GM18907 (cell line): Measurements from ENCODE around the gene KCTD3.

Experiments used
- ATAC-seq: cut with Tn5 transposase; IDR thresholded peaks from one replicate; pipeline ENCODE4 v1.9.1; 2021; ENCODE audit warnings: mild to moderate bottlenecking, moderate library complexity; ENCODE audit not compliant: unreplicated experiment

Gene KCTD3

DNA sequence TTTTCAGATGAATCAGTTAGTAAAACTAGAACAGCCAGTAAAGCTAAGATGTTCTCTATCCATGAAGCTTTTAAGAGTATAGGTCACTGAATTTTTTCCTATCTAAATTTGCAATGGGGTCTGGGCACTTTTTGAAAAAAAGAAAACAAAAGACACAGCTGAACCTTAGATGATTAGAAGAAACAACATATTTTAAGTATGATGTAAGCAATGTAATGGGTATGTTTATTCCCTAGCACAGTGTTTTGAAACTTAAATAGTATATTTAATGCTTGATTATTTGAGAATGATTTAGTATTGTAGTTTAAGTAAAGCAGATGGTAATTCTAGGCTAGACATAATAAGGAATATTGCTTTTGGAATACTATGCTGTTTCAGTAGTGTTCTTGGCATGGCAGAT lies 36.2 kb downstream of the KCTD3 start:
- ATAC-seq: no peak

DNA sequence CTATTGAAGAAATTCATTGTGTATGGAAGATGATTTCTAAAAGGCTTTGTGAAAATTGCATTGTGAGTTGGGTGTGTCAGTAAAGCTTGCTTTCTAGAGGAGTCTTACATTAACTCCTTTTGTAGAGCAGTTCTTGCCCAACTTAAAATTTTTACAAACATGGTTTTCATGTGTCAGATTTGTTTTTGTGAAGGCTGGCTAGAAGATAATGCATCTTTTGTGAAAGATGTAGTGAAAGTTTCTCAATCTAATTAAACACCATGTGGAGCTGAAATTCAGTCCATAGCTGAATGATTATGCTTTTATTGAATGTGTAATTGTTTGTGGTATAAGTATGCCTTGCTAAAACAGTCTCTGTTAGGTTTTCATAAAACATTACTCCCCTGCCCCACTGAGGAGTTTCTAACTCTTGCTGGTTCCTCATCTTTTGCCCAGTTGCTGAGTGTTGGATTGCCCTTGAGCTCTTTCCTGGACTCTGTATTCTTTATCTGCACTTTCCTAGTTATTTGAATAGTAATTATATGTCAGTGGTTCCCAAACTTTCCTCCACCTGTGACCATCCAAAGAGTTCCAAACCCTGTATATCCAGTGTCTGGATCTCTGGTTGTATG lies 38.0 kb downstream of the KCTD3 start:
- no peak for ATAC-seq

DNA sequence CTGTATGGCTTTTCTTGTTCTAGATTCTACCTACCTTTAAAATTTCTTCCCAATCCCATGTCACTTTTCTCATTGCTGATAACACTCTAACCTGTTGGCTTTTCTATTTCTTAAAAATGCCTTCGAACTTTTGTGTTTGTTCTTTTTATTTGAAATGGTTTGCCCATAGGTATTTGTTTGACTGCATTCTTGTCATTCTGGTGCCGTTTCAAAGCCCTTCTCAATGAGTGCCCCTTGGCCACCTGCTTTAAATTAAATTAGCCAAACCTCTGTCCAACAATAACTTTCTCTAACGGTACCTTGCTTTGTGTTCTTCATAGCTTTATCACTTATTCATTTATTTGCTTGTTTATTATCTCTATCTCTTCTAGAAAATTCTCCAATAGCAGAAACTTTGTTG lies 38.9 kb downstream of the KCTD3 start:
- no peak for ATAC-seq

DNA sequence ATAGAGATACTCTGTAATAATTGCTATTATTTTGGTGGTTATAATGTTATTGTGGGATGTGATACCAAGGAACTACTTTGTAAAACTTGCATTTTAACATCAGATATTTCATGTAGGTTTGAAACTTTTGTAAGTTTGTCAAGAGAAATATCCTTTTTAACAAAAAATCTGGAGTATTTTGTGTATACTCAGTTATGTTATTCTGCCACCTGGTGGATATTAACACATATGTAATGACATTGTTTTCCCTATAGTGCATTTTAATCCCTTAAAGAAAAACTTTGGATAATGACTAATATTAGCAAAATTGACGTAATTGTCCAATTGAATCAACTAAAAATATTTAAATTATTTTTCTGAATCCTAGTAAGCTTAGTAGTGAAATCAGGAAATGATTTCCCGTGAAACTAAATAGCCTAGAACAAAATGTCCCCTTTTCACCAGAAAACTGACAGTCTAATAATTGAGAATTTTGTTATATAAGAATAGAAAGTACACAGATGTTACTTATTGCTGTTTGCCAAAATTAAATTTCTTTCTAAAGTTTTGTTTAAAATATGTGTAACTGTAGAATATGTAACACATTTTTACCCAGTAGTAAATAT lies 39.6 kb downstream of the KCTD3 start:
- ATAC-seq: no peak

DNA sequence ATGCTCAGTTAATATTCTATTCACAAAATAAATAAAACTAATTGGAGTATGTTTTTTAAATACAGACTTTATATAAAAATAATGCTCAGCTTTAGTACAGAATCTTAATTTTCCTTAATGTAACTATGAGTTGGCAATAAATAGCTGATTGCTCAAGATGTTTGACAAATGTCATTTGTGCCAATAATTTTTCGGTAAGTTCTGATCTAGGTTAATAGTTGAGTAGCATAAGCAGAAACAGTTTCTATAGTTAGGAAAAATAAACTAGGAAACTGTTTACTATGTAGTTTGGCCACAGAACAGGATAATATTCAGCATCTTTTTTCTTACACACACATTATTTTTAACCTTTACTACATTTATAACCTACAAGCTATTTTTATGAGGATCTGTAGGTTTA lies 40.3 kb downstream of the KCTD3 start:
- no peak for ATAC-seq

DNA sequence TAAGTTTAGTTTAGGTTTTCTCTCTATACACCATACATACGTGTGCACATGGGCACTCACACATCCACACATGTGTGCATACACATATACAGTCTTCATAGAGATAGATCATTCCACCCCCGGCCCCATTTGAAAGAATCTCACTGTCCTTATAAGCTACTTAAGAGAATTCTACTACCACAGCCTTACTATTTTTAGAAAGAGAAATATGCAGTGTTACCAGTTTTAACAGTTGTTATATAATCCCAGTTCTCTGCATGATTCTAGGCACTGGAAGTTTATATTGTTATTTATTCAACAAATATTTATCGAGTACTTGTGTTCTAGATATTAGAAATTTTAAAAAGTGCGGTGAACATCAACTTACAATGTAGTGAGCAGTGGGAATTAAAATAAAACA lies 41.5 kb downstream of the KCTD3 start:
- ATAC-seq: no peak

DNA sequence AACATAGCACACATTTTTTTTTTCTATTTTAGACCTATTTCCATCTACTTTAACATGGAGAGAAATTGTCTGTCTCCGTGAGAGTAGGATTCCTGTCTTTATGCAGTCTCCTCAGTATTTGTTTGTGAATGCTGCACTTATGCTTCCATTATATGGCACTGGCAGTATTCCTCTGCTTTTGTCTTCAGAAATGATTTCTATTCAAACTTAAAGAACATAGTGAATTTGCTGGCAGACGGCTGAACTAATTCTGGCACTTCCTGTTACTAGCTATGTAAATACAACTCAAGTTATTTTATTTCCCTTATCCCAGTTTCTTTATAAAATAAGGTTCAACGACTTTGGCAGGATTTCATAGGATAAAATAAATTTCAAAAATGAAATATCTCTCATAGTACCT lies 45.3 kb downstream of the KCTD3 start:
- no peak for ATAC-seq

DNA sequence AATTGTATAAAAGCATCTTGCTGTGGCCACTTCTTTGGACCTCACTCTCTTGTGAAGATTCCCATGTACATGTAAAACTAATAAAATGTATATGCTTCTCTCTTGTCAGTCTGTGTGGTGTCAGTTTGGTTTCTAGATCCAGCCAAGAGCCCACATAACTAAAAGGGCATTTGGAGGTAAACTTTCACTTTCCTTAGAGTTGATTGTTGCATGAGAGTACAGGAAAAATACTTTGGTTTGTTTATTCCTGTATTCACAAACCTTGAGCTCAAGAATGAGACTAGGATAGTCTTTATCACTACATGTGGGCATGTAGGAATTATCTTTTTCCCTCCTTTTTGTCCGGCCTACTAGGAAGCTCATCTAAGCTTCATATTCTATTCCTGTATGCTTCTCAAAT lies 50.9 kb downstream of the KCTD3 start:
- ATAC-seq: peak; percentile 71

DNA sequence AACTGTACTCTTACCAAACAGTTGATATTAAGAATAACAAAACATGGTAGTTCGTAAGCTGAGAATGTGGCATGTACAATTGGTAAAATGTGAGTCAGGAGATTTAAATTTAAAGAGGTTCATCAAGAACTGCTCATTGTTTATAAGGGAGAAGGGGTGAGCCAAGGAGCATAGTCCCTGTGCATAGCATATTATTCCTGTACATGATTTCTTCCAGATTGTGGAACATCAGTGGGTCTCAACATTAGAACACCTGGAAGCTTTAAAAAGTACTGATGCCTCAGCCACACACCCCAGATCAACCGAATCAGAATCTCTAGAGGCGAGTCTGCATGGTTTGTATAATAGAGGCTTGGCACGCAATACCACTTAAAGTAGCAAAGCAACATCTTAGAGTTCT lies 56.1 kb downstream of the KCTD3 start:
- ATAC-seq: no peak

DNA sequence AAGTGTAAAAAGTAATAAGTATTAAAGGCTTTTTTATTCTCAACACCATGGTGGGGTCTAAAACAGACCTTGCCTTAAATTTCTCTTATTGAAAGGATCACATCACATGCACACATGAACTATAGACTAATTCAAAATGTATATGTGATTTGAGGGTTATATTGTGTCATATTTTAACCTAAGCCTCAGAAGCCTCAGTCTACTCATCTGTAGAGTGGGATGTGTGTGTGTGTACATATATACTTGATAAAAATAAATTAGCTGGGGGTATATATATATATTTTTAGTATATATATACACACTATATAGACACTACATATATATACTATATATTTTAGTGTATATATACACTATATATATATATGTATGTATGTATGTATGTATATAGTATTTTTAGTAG lies 58.8 kb downstream of the KCTD3 start:
- ATAC-seq: no peak

DNA sequence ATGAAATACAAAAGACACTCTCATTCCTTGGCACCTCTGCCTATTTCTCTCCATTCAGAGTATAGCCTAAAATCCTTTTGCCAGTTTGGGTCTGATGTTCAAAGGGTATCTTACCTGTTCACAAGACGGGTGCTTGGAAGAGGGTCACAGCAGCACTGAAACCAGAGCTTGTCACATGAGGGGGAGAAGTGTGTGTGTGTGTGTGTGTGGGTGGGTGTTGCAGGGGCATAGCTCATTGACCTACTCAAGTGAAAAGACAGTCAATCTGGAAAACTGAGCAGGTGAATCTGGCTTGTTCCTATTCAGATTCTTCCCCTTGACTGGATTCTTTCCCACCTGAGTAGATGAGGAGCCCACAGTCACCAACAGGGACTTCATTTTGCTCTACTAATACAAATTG lies 63.9 kb downstream of the KCTD3 start:
- ATAC-seq: no peak

DNA sequence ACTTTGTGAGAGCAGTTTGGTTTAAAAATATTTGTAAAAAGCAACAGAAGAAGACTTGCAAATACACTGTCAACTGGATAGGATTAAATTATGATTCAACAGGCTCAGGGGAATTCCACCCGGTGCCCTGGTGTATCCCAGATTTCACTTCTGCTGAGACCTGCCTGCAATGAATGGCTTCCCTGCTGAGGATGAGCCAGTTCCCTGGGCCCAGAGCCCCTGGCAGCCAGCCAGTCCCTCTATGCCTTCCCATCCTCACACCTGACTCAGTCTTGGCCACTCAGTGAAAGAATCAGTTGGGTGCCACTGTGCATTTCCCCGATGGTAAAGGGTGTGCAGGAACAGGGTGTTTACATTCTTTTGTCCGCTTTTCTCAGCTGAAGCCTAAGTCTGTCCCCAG lies 64.4 kb downstream of the KCTD3 start:
- no peak for ATAC-seq

DNA sequence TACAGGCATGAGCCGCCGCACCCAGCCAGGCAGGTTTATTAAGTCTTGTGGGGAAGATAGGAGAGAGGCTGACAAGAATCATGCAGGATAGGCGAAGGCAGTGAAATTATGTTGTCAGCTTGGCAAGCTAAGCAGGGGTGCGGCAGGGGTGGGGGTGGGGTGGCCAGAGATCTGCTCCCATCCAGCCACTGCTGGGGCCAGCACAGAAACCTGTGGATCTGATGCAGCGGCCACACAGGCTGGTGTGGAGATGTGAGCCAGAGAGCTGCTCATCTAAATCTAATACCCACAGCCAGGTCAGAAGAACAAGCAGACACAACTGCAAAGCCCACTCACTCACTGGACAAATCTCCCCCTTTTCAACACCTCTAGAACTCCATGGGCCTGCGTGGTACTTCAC lies 68.7 kb downstream of the KCTD3 start:
- ATAC-seq: no peak

DNA sequence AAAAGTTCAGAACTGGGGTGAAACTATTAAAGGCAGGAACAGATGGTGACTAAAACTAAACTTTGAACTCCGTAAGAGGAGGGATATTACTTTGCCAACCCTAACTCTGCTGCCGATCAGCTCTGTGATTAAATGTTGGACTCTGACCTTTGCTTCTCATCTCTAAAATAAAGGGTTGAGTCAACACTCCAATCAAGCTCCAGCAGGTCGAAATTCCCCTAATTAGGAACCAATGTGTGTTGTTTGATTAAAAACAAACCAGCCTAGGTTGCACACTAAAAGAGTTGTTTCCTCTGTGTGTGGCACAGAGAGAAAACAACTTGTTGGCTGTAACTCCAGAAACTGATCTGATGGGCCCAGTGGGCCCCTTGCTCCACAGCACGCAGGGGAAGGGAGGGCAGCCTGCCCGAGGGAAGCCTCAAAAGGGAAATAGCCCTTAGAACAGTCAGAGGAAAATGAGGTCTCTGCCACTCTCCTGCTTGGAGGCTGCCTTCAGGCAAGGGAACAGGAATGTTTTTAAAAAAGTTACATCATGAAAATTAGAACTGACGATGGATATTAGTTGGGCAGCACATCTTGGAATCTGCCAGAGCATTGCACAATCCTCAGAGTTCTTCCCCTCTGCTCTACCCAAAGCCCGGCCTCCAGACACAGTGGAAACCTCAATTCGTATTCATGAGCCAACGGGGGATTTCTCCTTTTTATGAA lies 69.3 kb downstream of the KCTD3 start:
- no peak for ATAC-seq

DNA sequence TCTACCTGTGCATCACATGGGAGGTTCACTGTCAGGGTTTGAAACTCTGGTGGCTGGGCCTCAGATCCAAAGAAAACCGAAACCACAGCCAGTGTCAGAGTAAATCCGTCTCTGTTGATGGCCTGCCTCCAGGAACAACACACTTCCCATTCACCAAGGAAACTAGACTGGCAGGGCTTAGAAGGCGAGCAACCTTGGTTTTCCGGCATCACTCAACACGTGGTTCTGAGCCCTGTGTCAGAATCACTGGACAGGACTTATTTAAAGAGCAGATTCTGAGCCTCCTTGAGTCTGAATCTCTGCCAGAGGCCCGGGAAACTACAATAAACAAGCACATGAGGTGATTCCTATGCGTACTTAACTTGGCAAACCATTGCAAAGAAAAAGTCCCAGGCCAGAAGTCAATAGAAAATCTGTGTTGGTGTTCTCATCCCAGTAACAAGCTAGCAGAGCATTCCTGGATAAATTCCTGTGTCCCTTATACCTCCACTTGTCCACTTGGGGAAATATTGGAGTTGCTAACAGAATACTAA lies 70.0 kb downstream of the KCTD3 start:
- no peak for ATAC-seq

DNA sequence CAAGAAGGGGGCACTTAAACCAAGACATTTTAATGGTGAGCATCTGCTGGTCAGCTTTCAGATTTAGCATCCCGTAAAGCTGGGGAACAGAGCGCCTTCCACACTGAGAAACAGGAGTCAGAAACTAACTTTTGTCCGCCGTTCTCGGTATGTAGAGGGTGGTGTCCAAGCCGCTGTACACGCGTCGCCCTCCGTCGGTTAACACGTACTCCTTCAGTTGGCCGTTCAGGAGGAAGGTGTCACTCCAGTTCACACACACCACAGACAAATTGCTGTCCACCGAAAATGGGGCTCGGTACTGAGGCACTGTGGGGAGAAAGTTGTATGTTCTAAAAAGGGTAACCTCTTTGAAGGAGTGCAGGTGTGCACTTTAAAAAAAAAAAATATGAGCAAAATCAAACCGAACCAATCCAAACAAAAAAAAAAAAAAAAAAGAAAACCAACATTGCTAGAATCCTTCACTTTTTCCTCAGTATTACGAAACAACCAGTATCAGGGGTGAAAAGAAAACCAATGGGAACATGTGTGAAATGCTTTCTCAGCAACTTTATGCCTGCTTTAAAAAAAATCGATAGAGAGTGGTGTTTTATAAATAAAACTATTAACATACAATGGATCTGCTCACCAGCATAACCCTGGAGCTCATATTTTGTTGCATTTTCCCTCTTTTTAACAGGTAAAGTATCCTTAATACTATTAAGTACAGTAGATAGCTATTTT lies 73.5 kb downstream of the KCTD3 start:
- ATAC-seq: no peak

DNA sequence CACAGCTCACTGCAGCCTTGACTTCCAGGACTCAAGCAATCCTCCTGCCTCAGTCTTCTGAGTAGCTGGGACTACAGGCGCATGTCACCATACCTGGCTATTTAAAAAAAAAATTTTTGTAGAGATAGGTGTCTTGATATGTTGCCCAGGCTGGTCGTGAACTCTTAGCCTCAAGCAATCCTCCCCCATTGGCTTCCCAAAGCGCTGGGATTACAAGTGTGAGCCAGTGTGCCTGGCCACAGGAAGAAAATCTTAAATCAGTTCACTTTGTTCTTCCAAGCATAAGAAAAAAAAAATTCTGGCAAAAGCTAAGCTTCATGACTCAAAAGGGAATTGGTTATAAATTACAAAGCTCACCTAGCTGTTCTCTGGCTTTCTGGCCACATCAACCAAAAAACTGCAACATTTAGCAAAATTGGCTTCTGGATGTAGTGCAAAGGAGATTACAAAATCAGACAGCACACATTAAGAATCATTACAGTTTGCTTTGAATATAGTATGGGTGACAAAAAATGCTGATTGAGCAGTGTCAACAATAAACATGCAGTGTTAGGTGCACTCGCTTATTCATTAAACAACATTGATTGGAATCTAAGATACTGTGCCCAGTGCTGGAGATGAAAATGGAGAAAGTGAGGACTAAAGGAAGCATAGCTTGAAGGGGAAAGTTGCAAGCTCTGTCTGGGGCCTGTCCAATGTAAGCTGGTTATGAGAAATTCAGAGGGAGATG lies 76.7 kb downstream of the KCTD3 start:
- no peak for ATAC-seq

DNA sequence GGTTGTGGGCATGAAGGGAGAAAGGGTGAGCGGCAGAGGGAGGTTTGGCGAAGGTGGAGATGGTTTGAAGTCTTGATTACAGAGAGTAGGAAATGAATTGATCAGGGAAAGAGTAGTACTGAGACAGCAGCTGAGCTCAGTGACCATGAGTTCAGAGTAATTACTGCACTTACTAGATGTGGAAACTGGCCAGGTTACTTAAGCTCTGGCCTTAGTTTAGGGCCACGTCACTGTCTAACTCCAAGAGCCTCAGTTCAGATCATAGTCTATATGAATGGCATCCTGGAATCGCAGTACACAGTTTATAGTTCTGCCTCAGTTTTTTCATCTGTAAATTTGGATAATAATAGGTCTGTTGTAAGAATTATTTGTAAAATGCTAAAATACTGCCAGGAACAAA lies 78.1 kb downstream of the KCTD3 start:
- no peak for ATAC-seq

DNA sequence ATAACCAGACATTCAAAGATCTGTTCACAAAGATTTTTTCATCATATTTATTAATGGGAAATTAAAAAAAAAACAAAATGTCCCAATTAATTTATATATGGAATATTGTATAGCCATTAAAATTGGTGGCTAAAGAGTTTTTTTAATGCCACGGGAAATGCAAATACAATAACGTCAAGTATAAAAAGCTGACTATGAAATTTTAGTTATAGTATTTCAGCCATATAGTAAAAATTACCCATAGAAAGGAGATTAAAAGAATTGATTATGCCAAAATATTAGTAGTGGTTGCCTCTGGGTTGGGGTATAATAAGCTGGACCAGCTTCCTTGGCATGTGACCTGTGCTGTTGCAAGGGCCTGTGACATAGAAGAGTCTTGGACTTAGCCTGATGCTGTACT lies 78.8 kb downstream of the KCTD3 start:
- no peak for ATAC-seq

DNA sequence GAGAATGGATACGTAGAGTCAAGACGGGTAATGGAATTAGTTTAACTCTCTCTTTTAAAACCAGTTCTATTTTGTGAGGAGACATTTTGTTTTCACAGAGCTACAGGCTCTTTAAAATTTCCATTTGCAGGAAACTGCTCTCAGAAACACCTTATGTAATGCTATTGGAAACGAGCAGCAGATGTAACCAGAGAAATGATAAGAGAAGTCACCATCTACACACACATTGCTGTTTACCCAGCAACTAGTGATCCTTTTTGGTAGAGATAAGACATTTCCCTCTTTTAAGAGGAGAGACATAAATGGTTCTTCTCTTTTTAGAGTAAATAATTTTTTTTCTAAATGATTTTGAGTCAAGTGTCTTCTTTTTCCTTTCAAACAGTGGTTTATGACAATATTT lies 80.6 kb downstream of the KCTD3 start:
- ATAC-seq: no peak

DNA sequence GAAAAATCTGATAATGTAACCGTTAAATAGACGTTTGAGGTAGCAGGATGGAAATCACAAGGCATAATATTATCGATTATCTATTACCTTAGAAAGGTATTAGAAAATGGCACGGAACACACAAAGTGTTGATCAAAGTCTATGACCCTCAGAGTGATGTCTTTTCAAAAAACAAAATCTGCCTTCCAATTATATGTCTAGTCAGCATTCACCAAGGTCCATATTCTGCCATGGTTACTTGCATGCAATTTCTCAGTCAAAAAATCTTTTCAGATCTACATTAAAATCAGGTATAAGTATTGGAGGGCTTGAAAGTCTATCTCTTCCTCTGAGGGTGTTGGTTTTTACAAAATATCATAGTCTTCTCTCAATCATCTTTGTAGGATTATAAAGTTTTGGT lies 81.9 kb downstream of the KCTD3 start:
- no peak for ATAC-seq
